ENCODE data around the gene RHD. TPM values are rescaled to one million over a fixed set of nuclear protein-coding genes. Genes with fewer than 3 reads are reported as not detected.
"Not testable (repeated sequence)": the region's sequence is repeated elsewhere in the genome, so short reads cannot be mapped to it uniquely, and the experiment has no call there.

Gene RHD
- total and polyA plus RNA-seq, 7 experiments from 2014 or later, result 0.15 to 0.28 (median 0.27) TPM; not detected in 3

DNA sequence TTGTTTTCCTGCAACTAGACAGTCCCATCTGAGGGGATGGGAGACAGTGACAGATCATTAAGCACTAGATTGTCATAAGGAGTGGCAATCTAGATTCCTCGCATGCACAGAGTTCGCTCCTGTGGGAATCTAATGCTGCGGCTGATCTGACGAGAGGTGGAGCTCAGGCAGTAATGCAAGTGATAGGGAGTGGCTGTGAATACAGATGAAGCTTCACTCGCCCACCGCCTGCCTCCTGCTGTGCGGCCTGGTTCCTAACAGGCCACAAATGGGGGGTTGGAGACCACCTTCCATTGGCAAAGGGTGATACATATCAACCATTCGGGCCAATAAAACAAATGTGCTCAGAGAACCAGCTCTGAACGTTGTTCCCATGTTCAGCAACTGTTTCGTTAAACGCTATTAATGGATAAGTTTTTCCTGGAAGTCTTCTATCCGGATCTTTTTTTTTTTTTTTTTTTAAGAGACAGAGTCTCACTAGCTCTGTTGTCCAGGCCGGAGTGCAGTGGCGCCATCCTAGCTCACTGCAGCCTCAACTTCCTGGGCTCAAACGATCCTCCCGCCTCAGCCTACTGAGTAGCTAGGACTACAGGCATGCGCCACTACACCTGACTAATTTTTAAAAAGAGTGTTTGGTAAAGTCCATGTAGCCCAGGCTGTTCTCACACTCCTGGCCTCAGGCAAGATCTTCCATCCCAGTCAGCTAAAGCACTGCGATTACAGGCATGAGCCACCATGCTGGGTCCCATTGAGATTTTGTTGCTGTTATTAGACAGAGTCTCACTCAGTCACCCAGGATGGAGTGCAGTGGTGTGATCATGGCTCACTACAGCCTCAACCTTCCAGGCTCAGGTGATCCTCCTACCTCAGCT is 16.4 kb upstream of the RHD start:
- H3K9me3 ChIP-seq (ENCODE audit: control insufficient read depth in 2 of 3, low read length in 3 of 3), result no peaks in the 10 kb centered on the region
- ATAC-seq (no peak), DNase-seq (no peak)
- no peaks in the 10 kb centered on the region for H3K9me3 Mint-ChIP-seq
- peaks cover 0 to 21% (median 17%) of the 10 kb centered on the region in 7 donors for H3K4me1 Mint-ChIP-seq
- ChIA-PET POLR2A (interaction anchor here (0.6 to 4.1 kb wide), 3 partner anchors 8 to 725 kb away, joined by 3 to 23 read pairs (median 4); partner anchors contain the start of gene RSRP1), CTCF (no interaction called here)
- no peaks in the 10 kb centered on the region for H3K27me3 ChIP-seq (ENCODE audit: control insufficient read depth in 2 of 2, insufficient read depth in 2 of 2, low read length in 2 of 2)
- H3K36me3 Mint-ChIP-seq, result peaks cover 0 to 4% (median 0%) of the 10 kb centered on the region in 5 donors
- peak overlapping the region in 2 of 9 donors; percentile 36 to 52 for H3K27ac Mint-ChIP-seq
- intact Hi-C loops (cut with micrococcal nuclease), result no loop called here
- no peaks in the 10 kb centered on the region for H3K36me3 ChIP-seq (ENCODE audit: control insufficient read depth in 2 of 3, insufficient read depth in 3 of 3, low read length in 3 of 3)
- H3K4me1 ChIP-seq (ENCODE audit: control insufficient read depth in 2 of 2, insufficient read depth in 2 of 2, low read length in 2 of 2), result no peaks in the 10 kb centered on the region
- H3K4me3 Mint-ChIP-seq, result no peak overlapping the region
- no peaks in the 10 kb centered on the region for H3K27me3 Mint-ChIP-seq
- no peak overlapping the region for H3K27ac ChIP-seq (ENCODE audit: low read depth, low read length)
- no peak overlapping the region for H3K4me3 ChIP-seq (ENCODE audit: low read length)

GRCh38 chr1:25256578-25256965 is 15.7 kb upstream of the RHD start:
- Histone ChIP-seq H3K9me3 (ENCODE audit: control insufficient read depth in 2 of 3, low read length in 3 of 3) (no peaks in the 10 kb centered on the region), H3K27me3 (ENCODE audit: control insufficient read depth in 2 of 2, insufficient read depth in 2 of 2, low read length in 2 of 2) (no peaks in the 10 kb centered on the region), H3K4me3 (ENCODE audit: low read length) (no peak overlapping the region), H3K4me1 (ENCODE audit: control insufficient read depth in 2 of 2, insufficient read depth in 2 of 2, low read length in 2 of 2) (no peaks in the 10 kb centered on the region), H3K27ac (ENCODE audit: low read depth, low read length) (no peak overlapping the region), H3K36me3 (ENCODE audit: control insufficient read depth in 2 of 3, insufficient read depth in 3 of 3, low read length in 3 of 3) (no peaks in the 10 kb centered on the region)
- H3K4me3 Mint-ChIP-seq, result no peak overlapping the region
- H3K27me3 Mint-ChIP-seq, result no peaks in the 10 kb centered on the region
- H3K27ac Mint-ChIP-seq, result peak overlapping the region in 3 of 9 donors; percentile 5 to 36 (median 28)
- H3K4me1 Mint-ChIP-seq, result peaks cover 0 to 22% (median 19%) of the 10 kb centered on the region in 7 donors
- H3K36me3 Mint-ChIP-seq, result peaks cover 0 to 4% (median 0%) of the 10 kb centered on the region in 5 donors
- POLR2A ChIA-PET, result interaction anchor here (0.6 to 4.1 kb wide), 2 partner anchors 9 to 726 kb away, joined by 3 to 23 read pairs; partner anchors contain the start of gene RSRP1
- ATAC-seq (no peak), DNase-seq (no peak)
- intact Hi-C loops (cut with micrococcal nuclease), result no loop called here
- H3K9me3 Mint-ChIP-seq, result no peaks in the 10 kb centered on the region
- CTCF ChIA-PET, result interaction anchor here (0.8 kb wide), 1 partner anchor 1485 kb away, joined by 4 read pairs; no protein-coding TSS in a partner anchor

DNA sequence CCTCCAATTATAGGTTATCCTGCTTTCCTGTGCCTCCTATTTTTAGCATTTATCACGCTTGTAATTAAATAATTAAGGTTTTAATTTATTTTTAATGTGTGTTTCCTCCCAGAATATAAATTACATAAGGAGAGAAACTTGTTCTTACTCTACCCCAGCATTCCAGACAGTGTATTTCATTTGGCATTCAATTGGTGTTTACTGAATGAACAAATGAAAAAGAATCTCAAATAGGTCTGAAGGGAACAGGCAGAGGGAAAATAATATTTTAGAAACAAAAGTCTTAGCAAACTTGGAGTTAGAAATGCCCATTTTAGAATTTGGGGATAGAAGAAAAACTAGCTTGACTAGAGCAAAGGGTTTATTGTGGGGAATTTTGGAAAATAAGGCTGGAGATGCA is 15.1 kb upstream of the RHD start:
- intact Hi-C loops (cut with micrococcal nuclease), result no loop called here
- H3K4me1 Mint-ChIP-seq, result peaks cover 0 to 25% (median 21%) of the 10 kb centered on the region in 7 donors
- CTCF ChIA-PET, result interaction anchor here (0.7 to 0.8 kb wide), 2 partner anchors 86 to 1485 kb away, joined by 3 to 4 read pairs; no protein-coding TSS in a partner anchor

GRCh38 chr1:25259813-25260212 is 12.5 kb upstream of the RHD start:
- CTCF ChIA-PET, H3K4me3 Mint-ChIP-seq: not testable (repeated sequence)
- POLR2A ChIA-PET, result interaction anchor here (0.7 kb wide), 1 partner anchor 134 kb away, joined by 4 read pairs; no protein-coding TSS in a partner anchor

More for the DNA sequence above, 15.1 kb upstream of the RHD start:
- H3K4me1 ChIP-seq (ENCODE audit: control insufficient read depth in 2 of 2, insufficient read depth in 2 of 2, low read length in 2 of 2), result no peaks in the 10 kb centered on the region
- H3K27ac ChIP-seq (ENCODE audit: low read depth, low read length), result no peak overlapping the region
- POLR2A ChIA-PET, result interaction anchor here (0.6 to 4.1 kb wide), 3 partner anchors 10 to 874 kb away, joined by 4 to 23 read pairs (median 6); partner anchors contain the start of gene RSRP1
- ATAC-seq (no peak), DNase-seq (no peak)
- no peak overlapping the region for H3K4me3 ChIP-seq (ENCODE audit: low read length)
- H3K36me3 ChIP-seq (ENCODE audit: control insufficient read depth in 2 of 3, insufficient read depth in 3 of 3, low read length in 3 of 3), result no peaks in the 10 kb centered on the region
- no peaks in the 10 kb centered on the region for H3K27me3 ChIP-seq (ENCODE audit: control insufficient read depth in 2 of 2, insufficient read depth in 2 of 2, low read length in 2 of 2)
- no peaks in the 10 kb centered on the region for H3K9me3 ChIP-seq (ENCODE audit: control insufficient read depth in 2 of 3, low read length in 3 of 3)
- Mint-ChIP-seq H3K27ac (no peak overlapping the region), H3K27me3 (no peaks in the 10 kb centered on the region), H3K9me3 (no peaks in the 10 kb centered on the region), H3K4me3 (no peak overlapping the region), H3K36me3 (peaks cover 0 to 2% (median 1%) of the 10 kb centered on the region in 5 donors)

GRCh38 chr1:25260336-25260735 is 12.0 kb upstream of the RHD start:
- H3K27ac Mint-ChIP-seq; H3K9me3 Mint-ChIP-seq; CTCF ChIA-PET; ATAC-seq; DNase-seq; H3K27ac ChIP-seq (ENCODE audit: low read depth, low read length); H3K27me3 Mint-ChIP-seq; H3K36me3 ChIP-seq (ENCODE audit: control insufficient read depth in 2 of 3, insufficient read depth in 3 of 3, low read length in 3 of 3); H3K27me3 ChIP-seq (ENCODE audit: control insufficient read depth in 2 of 2, insufficient read depth in 2 of 2, low read length in 2 of 2); intact Hi-C loops (cut with micrococcal nuclease); H3K4me3 ChIP-seq (ENCODE audit: low read length); H3K4me1 ChIP-seq (ENCODE audit: control insufficient read depth in 2 of 2, insufficient read depth in 2 of 2, low read length in 2 of 2); H3K4me3 Mint-ChIP-seq; H3K9me3 ChIP-seq (ENCODE audit: control insufficient read depth in 2 of 3, low read length in 3 of 3): not testable (repeated sequence)
- peaks cover 0 to 13% (median 8%) of the 10 kb centered on the region in 5 donors for H3K36me3 Mint-ChIP-seq
- H3K4me1 Mint-ChIP-seq, result peaks cover 0 to 39% (median 29%) of the 10 kb centered on the region in 7 donors
- POLR2A ChIA-PET, result interaction anchor here (0.7 kb wide), 1 partner anchor 134 kb away, joined by 4 read pairs; no protein-coding TSS in a partner anchor

More at GRCh38 chr1:25259813-25260212, 12.5 kb upstream of the RHD start:
- H3K4me1 ChIP-seq (ENCODE audit: control insufficient read depth in 2 of 2, insufficient read depth in 2 of 2, low read length in 2 of 2); H3K4me3 ChIP-seq (ENCODE audit: low read length); H3K9me3 Mint-ChIP-seq; H3K27me3 ChIP-seq (ENCODE audit: control insufficient read depth in 2 of 2, insufficient read depth in 2 of 2, low read length in 2 of 2); H3K36me3 ChIP-seq (ENCODE audit: control insufficient read depth in 2 of 3, insufficient read depth in 3 of 3, low read length in 3 of 3); H3K27ac ChIP-seq (ENCODE audit: low read depth, low read length); intact Hi-C loops (cut with micrococcal nuclease); H3K9me3 ChIP-seq (ENCODE audit: control insufficient read depth in 2 of 3, low read length in 3 of 3); H3K27me3 Mint-ChIP-seq; DNase-seq: not testable (repeated sequence)
- ATAC-seq, result peak; percentile 88
- Mint-ChIP-seq H3K4me1 (peaks cover 0 to 44% (median 29%) of the 10 kb centered on the region in 7 donors), H3K36me3 (peaks cover 0 to 13% (median 8%) of the 10 kb centered on the region in 5 donors), H3K27ac (peak overlapping the region in 1 of 9 donors; percentile 41)

DNA sequence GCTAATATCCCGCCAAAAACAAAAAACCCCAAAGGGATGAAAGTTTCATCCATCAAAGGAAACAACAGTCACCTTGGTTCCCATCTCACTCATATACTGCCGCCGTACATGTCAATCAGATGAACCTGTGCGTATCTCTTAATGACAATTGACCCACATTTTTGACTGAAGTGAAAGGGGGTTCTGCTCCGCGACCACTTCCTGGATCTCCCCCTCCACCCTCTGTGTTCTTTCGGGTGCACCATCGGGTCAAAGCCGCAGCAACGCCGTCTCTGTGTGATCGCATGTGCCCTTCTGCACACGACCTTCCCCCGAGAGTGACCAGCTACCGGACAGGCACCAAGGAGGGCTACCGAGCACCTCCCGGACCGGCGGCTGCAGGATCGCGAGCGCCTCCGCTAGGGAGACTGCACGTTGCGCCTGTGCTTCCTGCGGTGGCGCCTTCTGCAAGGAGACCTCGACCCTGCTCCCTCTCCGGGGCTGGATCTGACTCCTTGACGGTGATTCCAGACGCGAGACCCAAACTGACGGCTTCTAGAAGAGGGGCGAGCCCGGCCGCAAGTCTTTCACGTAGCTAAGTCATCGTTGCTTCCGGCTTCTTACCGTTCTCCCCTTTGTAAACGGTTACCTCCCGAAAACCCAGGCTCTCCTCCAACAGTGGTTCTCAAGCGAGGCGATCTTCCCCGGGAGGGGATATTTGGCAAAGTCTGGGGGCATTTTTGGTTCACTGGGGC is 5.6 kb upstream of the RHD start:
- peak overlapping the region; percentile 85 to 93 (median 90) for H3K4me3 Mint-ChIP-seq
- H3K4me1 ChIP-seq (ENCODE audit: control insufficient read depth in 2 of 2, insufficient read depth in 2 of 2, low read length in 2 of 2); H3K36me3 ChIP-seq (ENCODE audit: control insufficient read depth in 2 of 3, insufficient read depth in 3 of 3, low read length in 3 of 3); H3K9me3 Mint-ChIP-seq; H3K9me3 ChIP-seq (ENCODE audit: control insufficient read depth in 2 of 3, low read length in 3 of 3); H3K27me3 ChIP-seq (ENCODE audit: control insufficient read depth in 2 of 2, insufficient read depth in 2 of 2, low read length in 2 of 2); CTCF ChIA-PET; intact Hi-C loops (cut with micrococcal nuclease); POLR2A ChIA-PET: not testable (repeated sequence)
- DNase-seq (peak in 2 of 9 donors; percentile 18 to 34), ATAC-seq (peak; percentile 24)
- peaks cover 0 to 13% (median 8%) of the 10 kb centered on the region in 5 donors for H3K36me3 Mint-ChIP-seq
- H3K27ac Mint-ChIP-seq, result peak overlapping the region; percentile 69 to 92 (median 87)
- H3K27ac ChIP-seq (ENCODE audit: low read depth, low read length), result peak overlapping the region; percentile 69
- peaks cover 0 to 40% (median 27%) of the 10 kb centered on the region in 7 donors for H3K4me1 Mint-ChIP-seq
- H3K4me3 ChIP-seq (ENCODE audit: low read length), result peak overlapping the region; percentile 60
- peaks cover 0 to 13% (median 0%) of the 10 kb centered on the region in 5 donors for H3K27me3 Mint-ChIP-seq

Data from naive thymus-derived CD4-positive, alpha-beta T cell (primary cell).